ENCODE measurements around the gene RASAL3.

RASAL3 gene

DNA sequence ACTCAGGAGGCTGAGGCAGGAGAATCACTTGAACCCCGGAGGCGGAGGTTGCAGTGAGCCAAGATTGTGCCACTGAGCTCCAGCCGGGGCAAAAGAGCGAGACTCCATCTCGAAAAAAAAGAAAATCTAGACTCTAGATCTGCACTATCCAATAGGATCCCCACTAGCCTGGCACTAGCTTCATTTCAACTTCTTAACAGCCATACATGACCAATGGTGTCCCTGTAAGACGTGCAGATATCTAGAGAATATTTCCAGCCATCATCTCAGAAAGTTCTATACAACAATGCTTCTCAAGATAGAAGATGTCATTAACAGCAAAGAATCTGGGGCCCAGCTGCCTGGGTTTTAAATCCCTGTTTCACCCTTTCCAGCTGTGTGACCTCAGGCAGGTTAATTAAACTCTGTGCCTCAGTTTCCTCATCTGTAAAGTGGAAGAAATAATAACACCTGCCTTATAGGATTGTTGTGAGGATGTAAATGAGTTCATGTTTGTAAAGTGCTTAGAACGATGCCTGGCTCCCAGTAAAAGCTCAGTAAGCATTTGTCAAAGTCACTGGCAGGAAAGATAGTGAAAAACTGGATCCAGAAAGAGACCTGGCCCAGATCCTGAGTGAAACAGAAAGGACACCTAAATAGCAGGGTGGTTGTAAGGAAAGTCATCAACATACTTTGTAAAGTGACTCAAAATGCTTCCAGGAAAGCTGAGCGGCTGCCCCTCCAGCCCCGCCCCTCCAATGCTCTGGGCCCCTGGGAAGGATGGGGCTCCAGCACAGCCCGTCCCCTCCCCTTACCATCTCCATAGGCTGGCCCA lies 28.1 kb downstream of the RASAL3 start:
- no peak for DNase-seq (ENCODE audit: insufficient read length, low spot score)

DNA sequence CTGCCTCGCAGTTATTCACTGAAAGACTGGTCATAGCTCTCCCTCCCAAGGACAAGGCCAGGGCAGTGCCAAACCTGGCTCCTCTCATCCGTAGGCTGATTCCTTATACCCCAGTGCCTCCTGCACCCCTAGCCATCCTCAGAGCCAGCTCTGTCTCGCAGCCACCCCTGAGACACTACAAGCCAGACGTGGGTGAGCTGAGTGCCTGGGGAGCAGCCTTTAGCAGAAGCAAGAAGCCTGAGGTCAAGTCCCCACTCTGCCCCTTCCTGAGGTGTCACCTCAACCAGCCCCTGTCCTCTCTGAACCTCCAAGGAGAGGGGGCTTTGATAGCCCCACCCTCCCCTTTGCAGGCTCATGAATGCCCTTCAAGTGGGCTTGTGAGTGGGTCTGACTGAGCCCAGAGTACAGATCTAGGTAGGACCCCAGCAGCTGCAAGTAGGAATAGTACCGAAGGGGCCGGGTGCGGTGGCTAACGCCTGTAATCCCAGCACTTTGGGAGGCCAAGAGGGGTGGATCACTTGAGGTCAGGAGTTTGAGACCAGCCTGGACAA lies 30.8 kb downstream of the RASAL3 start:
- peak; percentile 33 for FAIRE-seq
- no peak for DNase-seq (ENCODE audit: insufficient read length, low spot score)
- TF ChIP-seq POU2F2 (IDR thresholded peaks at IDR 0.05; ENCODE audit: low read depth, low read length) = no peak
- TF ChIP-seq PAX5 (IDR thresholded peaks at IDR 0.05; ENCODE audit: insufficient read depth, low read length, severe bottlenecking) = no peak
- TF ChIP-seq POLR2A (IDR thresholded peaks at IDR 0.05; ENCODE audit: low read depth, low read length) = no peak
- TF ChIP-seq SPI1 (IDR thresholded peaks at IDR 0.05; ENCODE audit: low read depth, low read length) = no peak
- no peak for TF ChIP-seq TAF1 (IDR thresholded peaks at IDR 0.05; ENCODE audit: low read depth, low read length)
- no peak for TF ChIP-seq POLR2AphosphoS5 (IDR thresholded peaks at IDR 0.05; ENCODE audit: low read depth, low read length)

More for the DNA sequence above, 28.1 kb downstream of the RASAL3 start:
- TF ChIP-seq PAX5 (IDR thresholded peaks at IDR 0.05; ENCODE audit: insufficient read depth, low read length, severe bottlenecking) = no peak
- TF ChIP-seq POLR2AphosphoS5 (IDR thresholded peaks at IDR 0.05; ENCODE audit: low read depth, low read length) = no peak
- no peak for TF ChIP-seq POU2F2 (IDR thresholded peaks at IDR 0.05; ENCODE audit: low read depth, low read length)
- TF ChIP-seq POLR2A (IDR thresholded peaks at IDR 0.05; ENCODE audit: low read depth, low read length) = no peak
- no peak for TF ChIP-seq TAF1 (IDR thresholded peaks at IDR 0.05; ENCODE audit: low read depth, low read length)
- TF ChIP-seq SPI1 (IDR thresholded peaks at IDR 0.05; ENCODE audit: low read depth, low read length) = no peak
- no peak for FAIRE-seq

DNA sequence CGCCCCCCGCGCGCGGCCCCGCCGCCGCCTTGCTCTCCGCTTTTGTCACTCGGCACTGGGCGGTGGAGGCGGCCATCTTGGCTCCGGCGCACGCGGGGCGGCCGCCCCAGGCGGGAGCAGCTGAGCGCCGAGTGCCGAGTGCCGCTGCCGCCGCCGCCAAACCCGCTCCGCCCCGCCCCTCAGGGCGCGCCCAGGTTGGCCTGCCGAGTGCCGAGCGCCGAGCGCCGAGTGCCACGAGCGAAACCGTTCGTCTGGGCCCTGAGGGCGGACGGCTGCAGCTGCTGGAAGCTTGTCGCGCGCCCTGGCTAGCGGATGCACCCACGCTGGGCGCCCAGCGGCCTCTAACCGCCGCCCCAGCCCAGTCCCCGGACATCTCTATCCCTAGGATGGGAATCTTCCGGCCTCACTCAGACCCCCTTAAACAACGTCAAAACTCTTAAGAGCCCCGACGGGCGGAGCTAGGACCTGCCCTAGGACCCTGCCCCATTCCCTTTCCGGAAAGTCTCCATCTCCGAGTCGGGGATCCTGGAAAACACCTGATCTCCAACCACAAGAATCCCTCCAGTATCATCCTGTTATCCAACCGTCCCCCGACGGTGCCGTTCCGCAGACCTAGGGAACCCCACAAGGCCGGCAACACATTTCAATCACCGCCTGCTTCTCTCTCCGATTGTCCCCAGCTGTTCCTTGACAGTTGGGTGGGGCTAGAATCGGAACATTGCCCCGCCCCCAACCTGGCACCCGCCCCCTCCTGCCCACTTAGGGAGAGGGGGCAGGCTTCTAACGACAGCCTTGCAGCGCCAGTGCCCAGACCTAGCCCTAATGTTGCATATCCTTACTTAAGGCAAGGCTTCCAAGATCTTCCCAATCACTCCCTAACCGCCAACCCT lies 31.5 kb downstream of the RASAL3 start:
- FAIRE-seq (peak; percentile 96), DNase-seq (ENCODE audit: insufficient read length, low spot score) (peak; percentile 99)
- TF ChIP-seq TAF1 (IDR thresholded peaks at IDR 0.05; ENCODE audit: low read depth, low read length) = peak; percentile 40; the same call in 1 of the 2 replicates
- TF ChIP-seq POLR2AphosphoS5 (IDR thresholded peaks at IDR 0.05; ENCODE audit: low read depth, low read length) = 0 out of 2 replicates have a peak, but pooled peaks have one; percentile 63
- TF ChIP-seq POLR2A (IDR thresholded peaks at IDR 0.05; ENCODE audit: low read depth, low read length) = peak; percentile 32; the same call in 1 of the 2 replicates
- TF ChIP-seq PAX5 (IDR thresholded peaks at IDR 0.05; ENCODE audit: insufficient read depth, low read length, severe bottlenecking) = no peak
- peak; percentile 54; the same call in 1 of the 2 replicates for TF ChIP-seq POU2F2 (IDR thresholded peaks at IDR 0.05; ENCODE audit: low read depth, low read length)

DNA sequence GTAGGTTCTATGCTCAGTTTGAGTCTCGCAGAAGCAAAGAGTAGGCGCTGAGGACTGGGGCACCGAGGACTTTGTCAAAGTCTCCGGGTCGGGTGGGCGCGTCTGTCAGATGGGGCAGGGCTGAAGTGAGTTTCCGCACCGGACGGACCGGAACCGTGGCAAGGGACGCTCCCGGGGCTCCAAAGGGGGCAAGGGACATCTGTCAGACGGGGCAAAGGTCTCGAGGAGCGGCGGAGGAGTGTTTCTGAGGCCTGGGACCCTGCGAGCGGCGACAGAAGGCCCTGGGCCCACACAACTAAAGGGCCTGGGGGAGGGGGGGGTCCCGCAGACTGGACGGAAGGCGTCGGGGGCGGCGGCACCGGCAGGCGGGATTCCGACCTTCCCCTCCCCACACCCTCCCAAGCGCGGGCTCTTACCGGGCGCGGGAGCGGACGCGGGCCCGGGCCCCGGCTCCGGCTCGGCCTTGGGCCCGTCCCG lies 32.3 kb downstream of the RASAL3 start:
- TF ChIP-seq SPI1 (IDR thresholded peaks at IDR 0.05; ENCODE audit: low read depth, low read length) = no peak
- no peak for TF ChIP-seq PAX5 (IDR thresholded peaks at IDR 0.05; ENCODE audit: insufficient read depth, low read length, severe bottlenecking)
- TF ChIP-seq POLR2AphosphoS5 (IDR thresholded peaks at IDR 0.05; ENCODE audit: low read depth, low read length) = no peak; the same call in 1 of the 2 replicates
- TF ChIP-seq TAF1 (IDR thresholded peaks at IDR 0.05; ENCODE audit: low read depth, low read length) = no peak
- no peak for TF ChIP-seq POU2F2 (IDR thresholded peaks at IDR 0.05; ENCODE audit: low read depth, low read length)
- no peak for TF ChIP-seq POLR2A (IDR thresholded peaks at IDR 0.05; ENCODE audit: low read depth, low read length)
- no peak for FAIRE-seq

DNA sequence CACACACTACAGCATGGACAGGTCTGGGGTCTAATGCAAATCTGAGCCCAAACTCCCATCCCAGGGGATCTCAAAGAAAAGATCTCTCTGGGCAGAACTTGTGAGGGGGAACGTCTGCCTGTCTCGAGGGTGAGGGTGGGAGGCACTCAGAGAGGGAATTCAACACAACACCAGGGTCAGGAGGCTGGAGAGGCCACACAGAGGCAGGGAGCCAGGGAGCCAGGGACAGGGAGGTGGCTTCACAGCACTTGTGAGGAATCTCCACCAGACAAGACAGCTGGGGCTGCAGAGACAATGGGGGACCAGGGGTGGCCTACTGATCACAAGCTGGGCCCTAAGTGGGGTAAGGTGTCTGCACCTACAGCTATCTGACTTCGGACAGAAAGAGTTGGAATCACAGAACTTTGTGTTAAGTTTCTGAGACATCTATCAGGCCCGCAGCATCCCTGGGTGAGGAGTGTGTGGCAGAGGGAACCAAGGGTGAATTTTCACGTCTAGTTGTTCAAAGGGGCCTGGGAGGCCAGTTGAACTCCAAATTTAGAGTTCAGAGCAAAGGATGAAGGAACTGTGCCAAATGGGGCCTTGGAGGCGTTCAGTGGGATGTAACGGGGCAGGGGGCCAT lies 32.8 kb downstream of the RASAL3 start:
- TF ChIP-seq POLR2AphosphoS5 (IDR thresholded peaks at IDR 0.05; ENCODE audit: low read depth, low read length) (no peak), POU2F2 (IDR thresholded peaks at IDR 0.05; ENCODE audit: low read depth, low read length) (no peak), PAX5 (IDR thresholded peaks at IDR 0.05; ENCODE audit: insufficient read depth, low read length, severe bottlenecking) (no peak), SPI1 (IDR thresholded peaks at IDR 0.05; ENCODE audit: low read depth, low read length) (no peak), POLR2A (IDR thresholded peaks at IDR 0.05; ENCODE audit: low read depth, low read length) (no peak), TAF1 (IDR thresholded peaks at IDR 0.05; ENCODE audit: low read depth, low read length) (no peak)
- DNase-seq (ENCODE audit: insufficient read length, low spot score) (no peak), FAIRE-seq (peak; percentile 67)

More for the DNA sequence above, 32.3 kb downstream of the RASAL3 start:
- DNase-seq (ENCODE audit: insufficient read length, low spot score) = peak; percentile 65

DNA sequence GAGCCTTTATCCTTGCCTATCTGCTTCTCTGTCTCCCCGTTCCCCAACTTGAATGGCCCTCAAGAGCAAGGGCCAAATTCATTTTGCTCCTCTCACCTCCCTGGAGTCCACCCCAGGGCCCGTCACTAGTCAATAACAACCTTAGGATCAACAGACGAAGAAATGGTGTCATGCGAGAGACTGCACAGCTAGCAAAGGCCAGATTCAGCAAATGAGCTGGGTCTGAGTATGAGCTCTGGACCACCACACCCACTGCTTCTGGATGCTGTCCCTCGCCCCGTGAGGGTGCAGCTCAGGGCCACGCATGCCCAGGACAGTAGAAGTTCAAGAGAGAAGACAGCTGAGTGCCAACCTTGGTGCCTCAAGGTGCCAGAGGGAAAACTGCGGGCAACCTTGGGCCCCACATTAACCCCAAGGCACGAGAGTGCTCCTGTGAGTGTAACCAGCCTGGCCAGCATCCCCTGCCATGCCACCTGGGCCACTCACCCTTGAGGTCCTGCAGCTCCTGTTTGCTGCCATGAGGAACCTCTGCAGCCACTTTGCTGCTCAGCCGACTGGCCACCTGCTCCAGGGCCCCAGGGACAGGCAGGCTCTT lies 33.7 kb downstream of the RASAL3 start:
- DNase-seq (ENCODE audit: insufficient read length, low spot score) (no peak), FAIRE-seq (no peak)
- TF ChIP-seq SPI1 (IDR thresholded peaks at IDR 0.05; ENCODE audit: low read depth, low read length) (no peak), POU2F2 (IDR thresholded peaks at IDR 0.05; ENCODE audit: low read depth, low read length) (no peak), PAX5 (IDR thresholded peaks at IDR 0.05; ENCODE audit: insufficient read depth, low read length, severe bottlenecking) (no peak), POLR2A (IDR thresholded peaks at IDR 0.05; ENCODE audit: low read depth, low read length) (no peak), POLR2AphosphoS5 (IDR thresholded peaks at IDR 0.05; ENCODE audit: low read depth, low read length) (no peak), TAF1 (IDR thresholded peaks at IDR 0.05; ENCODE audit: low read depth, low read length) (no peak)

DNA sequence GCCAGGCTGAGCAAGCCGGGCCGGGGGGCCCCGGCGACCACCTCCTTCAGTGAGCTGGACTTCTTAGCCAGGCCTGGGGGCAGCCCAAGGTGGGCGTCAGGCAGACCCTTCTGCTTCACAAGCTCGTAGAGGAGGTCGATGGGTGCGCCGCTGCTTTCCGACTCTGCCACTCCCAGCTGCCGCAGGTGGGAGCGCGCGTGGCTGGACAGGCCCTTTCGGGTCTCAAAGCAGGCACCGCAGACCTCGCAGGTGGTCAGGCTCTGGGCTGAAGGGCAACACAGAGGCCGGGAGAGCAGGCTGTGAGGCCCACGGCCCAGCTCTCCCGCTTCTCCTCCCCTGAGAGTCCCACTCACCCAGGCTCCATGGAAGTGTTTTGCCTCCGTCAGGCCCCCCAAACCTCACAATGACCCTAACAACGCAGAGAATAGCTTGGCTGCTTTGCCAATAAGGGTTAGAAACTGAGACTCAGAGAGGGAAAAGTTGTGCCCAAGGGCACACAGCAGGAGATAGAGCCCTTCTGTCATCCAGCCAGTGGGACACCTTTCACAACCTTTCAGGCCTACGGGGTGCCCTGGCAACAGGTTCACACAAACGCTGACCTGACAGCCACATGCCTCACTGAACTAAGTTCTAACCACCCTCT lies 34.4 kb downstream of the RASAL3 start:
- TF ChIP-seq TAF1 (IDR thresholded peaks at IDR 0.05; ENCODE audit: low read depth, low read length) (no peak), POLR2A (IDR thresholded peaks at IDR 0.05; ENCODE audit: low read depth, low read length) (no peak), SPI1 (IDR thresholded peaks at IDR 0.05; ENCODE audit: low read depth, low read length) (no peak), PAX5 (IDR thresholded peaks at IDR 0.05; ENCODE audit: insufficient read depth, low read length, severe bottlenecking) (no peak)
- DNase-seq (ENCODE audit: insufficient read length, low spot score) (no peak), FAIRE-seq (no peak)
